HEK293 (cell line): ENCODE results near the gene SCFD1.

ENCODE experiments used
- CTCF ChIA-PET: fragments of 350-600 bp; formaldehyde crosslinking; extraction: SDS; loops from one replicate; lab custom pipeline; 2021; ENCODE audit warnings: antibody characterized with exemption; lab: Yijun Ruan, JAX
- POLR2A ChIA-PET: fragments of 300-600 bp; formaldehyde crosslinking; extraction: SDS; loops from one replicate; lab custom pipeline; 2020; ENCODE audit warnings: antibody characterized with exemption, inconsistent platforms; lab: Yijun Ruan, JAX
- H3K27ac ChIP-seq: fragments of 200-500 bp; sonication (Bioruptor generic); 2 replicates; pipeline ENCODE4 v1.5.1; 2014; ENCODE audit warnings: low read depth, low read length, control low read depth, inconsistent platforms; ENCODE audit errors: extremely low read depth
- H3K36me3 ChIP-seq, 2 experiments: fragments of 200-500 bp in 1 of 2; sonication (Bioruptor generic) in 1 of 2; 1 replicate in 1 of 2; 2 replicates in 1 of 2; pipeline ENCODE4 v1.5.1; 2014 to 2017; ENCODE audit warnings: inconsistent platforms in 2 of 2, low read length in 2 of 2; ENCODE audit not compliant: control insufficient read depth in 2 of 2, insufficient read depth in 1 of 2
- H3K4me1 ChIP-seq: fragments of 200-500 bp; sonication (Bioruptor generic); 2 replicates; pipeline ENCODE4 v1.5.1; 2014; ENCODE audit warnings: mild to moderate bottlenecking, low read length, inconsistent platforms; ENCODE audit not compliant: control insufficient read depth, insufficient read depth
- H3K4me3 ChIP-seq: 2 replicates; pipeline ENCODE4 v1.5.1; 2011; ENCODE audit warnings: low read depth, mild to moderate bottlenecking, control low read depth, low read length, moderate library complexity
- H3K9me3 ChIP-seq: fragments of 200-500 bp; sonication (Bioruptor generic); 2 replicates; pipeline ENCODE4 v1.5.1; 2014; ENCODE audit warnings: low read depth, low read length, inconsistent platforms; ENCODE audit not compliant: control insufficient read depth, insufficient read depth
- HOXD13 ChIP-seq: sonication (generic); formaldehyde crosslinking; IDR thresholded peaks from 2 replicates; pipeline ENCODE4 v1.8.0; 2022; ENCODE audit warnings: missing genetic modification reagents, borderline replicate concordance
- KLF9 ChIP-seq: fragments of 450-650 bp; formaldehyde crosslinking; IDR thresholded peaks from 2 replicates; pipeline ENCODE4 v1.5.1; 2016; ENCODE audit warnings: missing biosample characterization, missing genetic modification characterization, low read depth
- RBAK ChIP-seq: fragments of 450-650 bp; formaldehyde crosslinking; IDR thresholded peaks from 2 replicates; pipeline ENCODE4 v1.5.1; 2016; ENCODE audit warnings: missing biosample characterization, missing genetic modification characterization
- WT1 ChIP-seq: fragments of 450-650 bp; formaldehyde crosslinking; IDR thresholded peaks from 2 replicates; pipeline ENCODE4 v1.5.1; 2016; ENCODE audit warnings: missing biosample characterization, missing genetic modification characterization
- ZBTB20 ChIP-seq: fragments of 450-650 bp; formaldehyde crosslinking; IDR thresholded peaks from 2 replicates; pipeline ENCODE4 v1.5.1; 2016; ENCODE audit warnings: missing biosample characterization, missing genetic modification characterization
- ZNF132 ChIP-seq: fragments of 450-650 bp; formaldehyde crosslinking; IDR thresholded peaks from 2 replicates; pipeline ENCODE4 v1.5.1; 2017; ENCODE audit warnings: missing biosample characterization, missing genetic modification characterization, borderline replicate concordance
- ZNF146 ChIP-seq: fragments of 450-650 bp; formaldehyde crosslinking; IDR thresholded peaks from 2 replicates; pipeline ENCODE4 v1.5.1; 2016; ENCODE audit warnings: missing biosample characterization, missing genetic modification characterization
- ZNF16 ChIP-seq: fragments of 450-650 bp; formaldehyde crosslinking; IDR thresholded peaks from 2 replicates; pipeline ENCODE4 v1.5.1; 2016; ENCODE audit warnings: low read depth, missing biosample characterization, missing genetic modification characterization
- ZNF19 ChIP-seq: fragments of 450-650 bp; formaldehyde crosslinking; IDR thresholded peaks from 2 replicates; pipeline ENCODE4; 2016; ENCODE audit warnings: missing biosample characterization, missing genetic modification characterization, low read depth
- ZNF280D ChIP-seq: fragments of 450-650 bp; formaldehyde crosslinking; IDR thresholded peaks from 2 replicates; pipeline ENCODE4 v1.5.1; 2016; ENCODE audit warnings: missing biosample characterization, missing genetic modification characterization
- ZNF488 ChIP-seq: fragments of 450-650 bp; formaldehyde crosslinking; IDR thresholded peaks from 2 replicates; pipeline ENCODE4 v1.5.1; 2016; ENCODE audit warnings: missing biosample characterization, missing genetic modification characterization
- ZNF521 ChIP-seq: fragments of 450-650 bp; formaldehyde crosslinking; IDR thresholded peaks from 2 replicates; pipeline ENCODE4 v1.5.1; 2017; ENCODE audit warnings: missing biosample characterization, mild to moderate bottlenecking, missing genetic modification characterization
- ZNF596 ChIP-seq: fragments of 450-650 bp; IDR thresholded peaks from 2 replicates; pipeline ENCODE4 v1.5.0; 2018; ENCODE audit warnings: missing biosample characterization, mild to moderate bottlenecking, missing genetic modification characterization, moderate library complexity
- ZNF707 ChIP-seq: fragments of 450-650 bp; formaldehyde crosslinking; IDR thresholded peaks from 2 replicates; pipeline ENCODE4 v1.5.1; 2016; ENCODE audit warnings: missing biosample characterization, missing genetic modification characterization
- ZNF776 ChIP-seq: fragments of 450-650 bp; formaldehyde crosslinking; IDR thresholded peaks from 2 replicates; pipeline ENCODE4 v1.5.0; 2017; ENCODE audit warnings: missing biosample characterization, missing genetic modification characterization, borderline replicate concordance
- TF ChIP-seq, protein P1 (sequence below): fragments of 450-650 bp; formaldehyde crosslinking; IDR thresholded peaks from 2 replicates; pipeline ENCODE4 v1.5.1; 2016; ENCODE audit warnings: missing biosample characterization, missing genetic modification characterization
- TF ChIP-seq, protein P2 (sequence below): fragments of 450-650 bp; formaldehyde crosslinking; conservative IDR thresholded peaks from 2 replicates; pipeline ENCODE4 v1.5.1; 2016; ENCODE audit warnings: low read depth, missing biosample characterization, missing genetic modification characterization

Gene SCFD1

GRCh38 chr14:30582376-30582775, 39.7 kb upstream of the SCFD1 start (continued):
- TF ChIP-seq ZNF280D (tag by site-specific recombination), result no peak
- TF ChIP-seq ZNF707, result no peak
- no peak for TF ChIP-seq WT1 (tag by site-specific recombination)
- no peak for TF ChIP-seq RBAK (tag by site-specific recombination)
- no peak for TF ChIP-seq ZNF521
- no peak for TF ChIP-seq ZNF19 (tag by site-specific recombination)
- no peak for TF ChIP-seq ZNF596 (tag by site-specific recombination)
- TF ChIP-seq, protein P1, sequence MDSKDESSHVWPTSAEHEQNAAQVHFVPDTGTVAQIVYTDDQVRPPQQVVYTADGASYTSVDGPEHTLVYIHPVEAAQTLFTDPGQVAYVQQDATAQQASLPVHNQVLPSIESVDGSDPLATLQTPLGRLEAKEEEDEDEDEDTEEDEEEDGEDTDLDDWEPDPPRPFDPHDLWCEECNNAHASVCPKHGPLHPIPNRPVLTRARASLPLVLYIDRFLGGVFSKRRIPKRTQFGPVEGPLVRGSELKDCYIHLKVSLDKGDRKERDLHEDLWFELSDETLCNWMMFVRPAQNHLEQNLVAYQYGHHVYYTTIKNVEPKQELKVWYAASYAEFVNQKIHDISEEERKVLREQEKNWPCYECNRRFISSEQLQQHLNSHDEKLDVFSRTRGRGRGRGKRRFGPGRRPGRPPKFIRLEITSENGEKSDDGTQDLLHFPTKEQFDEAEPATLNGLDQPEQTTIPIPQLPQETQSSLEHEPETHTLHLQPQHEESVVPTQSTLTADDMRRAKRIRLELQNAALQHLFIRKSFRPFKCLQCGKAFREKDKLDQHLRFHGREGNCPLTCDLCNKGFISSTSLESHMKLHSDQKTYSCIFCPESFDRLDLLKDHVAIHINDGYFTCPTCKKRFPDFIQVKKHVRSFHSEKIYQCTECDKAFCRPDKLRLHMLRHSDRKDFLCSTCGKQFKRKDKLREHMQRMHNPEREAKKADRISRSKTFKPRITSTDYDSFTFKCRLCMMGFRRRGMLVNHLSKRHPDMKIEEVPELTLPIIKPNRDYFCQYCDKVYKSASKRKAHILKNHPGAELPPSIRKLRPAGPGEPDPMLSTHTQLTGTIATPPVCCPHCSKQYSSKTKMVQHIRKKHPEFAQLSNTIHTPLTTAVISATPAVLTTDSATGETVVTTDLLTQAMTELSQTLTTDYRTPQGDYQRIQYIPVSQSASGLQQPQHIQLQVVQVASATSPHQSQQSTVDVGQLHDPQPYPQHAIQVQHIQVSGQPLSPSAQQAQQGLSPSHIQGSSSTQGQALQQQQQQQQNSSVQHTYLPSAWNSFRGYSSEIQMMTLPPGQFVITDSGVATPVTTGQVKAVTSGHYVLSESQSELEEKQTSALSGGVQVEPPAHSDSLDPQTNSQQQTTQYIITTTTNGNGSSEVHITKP (tag by site-specific recombination), result no peak
- no peak for TF ChIP-seq ZBTB20 (tag by site-specific recombination)
- TF ChIP-seq, protein P2, sequence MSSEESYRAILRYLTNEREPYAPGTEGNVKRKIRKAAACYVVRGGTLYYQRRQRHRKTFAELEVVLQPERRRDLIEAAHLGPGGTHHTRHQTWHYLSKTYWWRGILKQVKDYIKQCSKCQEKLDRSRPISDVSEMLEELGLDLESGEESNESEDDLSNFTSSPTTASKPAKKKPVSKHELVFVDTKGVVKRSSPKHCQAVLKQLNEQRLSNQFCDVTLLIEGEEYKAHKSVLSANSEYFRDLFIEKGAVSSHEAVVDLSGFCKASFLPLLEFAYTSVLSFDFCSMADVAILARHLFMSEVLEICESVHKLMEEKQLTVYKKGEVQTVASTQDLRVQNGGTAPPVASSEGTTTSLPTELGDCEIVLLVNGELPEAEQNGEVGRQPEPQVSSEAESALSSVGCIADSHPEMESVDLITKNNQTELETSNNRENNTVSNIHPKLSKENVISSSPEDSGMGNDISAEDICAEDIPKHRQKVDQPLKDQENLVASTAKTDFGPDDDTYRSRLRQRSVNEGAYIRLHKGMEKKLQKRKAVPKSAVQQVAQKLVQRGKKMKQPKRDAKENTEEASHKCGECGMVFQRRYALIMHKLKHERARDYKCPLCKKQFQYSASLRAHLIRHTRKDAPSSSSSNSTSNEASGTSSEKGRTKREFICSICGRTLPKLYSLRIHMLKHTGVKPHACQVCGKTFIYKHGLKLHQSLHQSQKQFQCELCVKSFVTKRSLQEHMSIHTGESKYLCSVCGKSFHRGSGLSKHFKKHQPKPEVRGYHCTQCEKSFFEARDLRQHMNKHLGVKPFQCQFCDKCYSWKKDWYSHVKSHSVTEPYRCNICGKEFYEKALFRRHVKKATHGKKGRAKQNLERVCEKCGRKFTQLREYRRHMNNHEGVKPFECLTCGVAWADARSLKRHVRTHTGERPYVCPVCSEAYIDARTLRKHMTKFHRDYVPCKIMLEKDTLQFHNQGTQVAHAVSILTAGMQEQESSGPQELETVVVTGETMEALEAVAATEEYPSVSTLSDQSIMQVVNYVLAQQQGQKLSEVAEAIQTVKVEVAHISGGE (tag by site-specific recombination), result no peak

- TF ChIP-seq HOXD13 (CRISPR knock-in tag) (no peak), ZNF776 (no peak), ZNF132 (no peak), ZNF488 (tag by site-specific recombination) (no peak), WT1 (tag by site-specific recombination) (no peak), ZNF146 (tag by site-specific recombination) (peak; percentile 66; the same call in 1 of the 2 replicates), ZNF16 (tag by site-specific recombination) (no peak), KLF9 (no peak)
- POLR2A ChIA-PET, result no interaction called here
- peaks cover 6 to 31% of the 10 kb centered on the region in 2 experiments for H3K36me3 ChIP-seq
Measured at GRCh38 chr14:30584058-30584630, 38.0 kb upstream of the SCFD1 start.

More at GRCh38 chr14:30584058-30584630, 38.0 kb upstream of the SCFD1 start:
- Histone ChIP-seq H3K27ac (no peak overlapping the region), H3K9me3 (no peaks in the 10 kb centered on the region), H3K4me3 (no peak overlapping the region), H3K4me1 (no peaks in the 10 kb centered on the region)
- CTCF ChIA-PET, result no interaction called here
